Gastrocnemius medialis (tissue), 4 donors: Measurements from ENCODE around the gene EXOC6.

Source experiments
- CTCF ChIP-seq, 5 experiments: fragments of 450-650 bp in 3 of 5; fragments of 200-600 bp in 2 of 5; sonication (generic) in 2 of 5; IDR thresholded peaks in 4 of 5; conservative IDR thresholded peaks in 1 of 5; 1 replicate in 4 of 5; 2 replicates in 1 of 5; pipeline ENCODE4 v1.5.1; 2016 to 2019; ENCODE audit warnings: antibody characterized with exemption in 5 of 5, mild to moderate bottlenecking in 3 of 5, moderate library complexity in 3 of 5
- POLR2A ChIP-seq, 2 donors: fragments of 450-650 bp; IDR thresholded peaks; one replicate each; pipeline ENCODE4 v1.6.1; 2017; ENCODE audit warnings: antibody characterized with exemption in 2 of 2, mild to moderate bottlenecking in 2 of 2, moderate library complexity in 2 of 2

GRCh38 chr10:92957223-92958010, 109.1 kb downstream of the EXOC6 start:
- TF ChIP-seq CTCF (IDR thresholded peaks at IDR 0.05 in 4 of 5, conservative IDR thresholded peaks at IDR 0.05 in 1 of 5): no peak
- TF ChIP-seq POLR2A (IDR thresholded peaks at IDR 0.05): no peak
